Hair follicular keratinocyte (primary cell): ENCODE results near the gene STK17A. TPM values are rescaled to one million over a fixed set of nuclear protein-coding genes. Genes with fewer than 3 reads are reported as not detected.

Experiments
- total RNA-seq: library from RNA; depleted of rRNA; stranded (reverse); fragments of >200 nt; gene quantifications from 2 replicates; pipeline ENCODE4 v1.2.3, GENCODE V29; 2015

STK17A gene
- 88.4 and 98.6 TPM in 2 replicates for total RNA-seq

DNA sequence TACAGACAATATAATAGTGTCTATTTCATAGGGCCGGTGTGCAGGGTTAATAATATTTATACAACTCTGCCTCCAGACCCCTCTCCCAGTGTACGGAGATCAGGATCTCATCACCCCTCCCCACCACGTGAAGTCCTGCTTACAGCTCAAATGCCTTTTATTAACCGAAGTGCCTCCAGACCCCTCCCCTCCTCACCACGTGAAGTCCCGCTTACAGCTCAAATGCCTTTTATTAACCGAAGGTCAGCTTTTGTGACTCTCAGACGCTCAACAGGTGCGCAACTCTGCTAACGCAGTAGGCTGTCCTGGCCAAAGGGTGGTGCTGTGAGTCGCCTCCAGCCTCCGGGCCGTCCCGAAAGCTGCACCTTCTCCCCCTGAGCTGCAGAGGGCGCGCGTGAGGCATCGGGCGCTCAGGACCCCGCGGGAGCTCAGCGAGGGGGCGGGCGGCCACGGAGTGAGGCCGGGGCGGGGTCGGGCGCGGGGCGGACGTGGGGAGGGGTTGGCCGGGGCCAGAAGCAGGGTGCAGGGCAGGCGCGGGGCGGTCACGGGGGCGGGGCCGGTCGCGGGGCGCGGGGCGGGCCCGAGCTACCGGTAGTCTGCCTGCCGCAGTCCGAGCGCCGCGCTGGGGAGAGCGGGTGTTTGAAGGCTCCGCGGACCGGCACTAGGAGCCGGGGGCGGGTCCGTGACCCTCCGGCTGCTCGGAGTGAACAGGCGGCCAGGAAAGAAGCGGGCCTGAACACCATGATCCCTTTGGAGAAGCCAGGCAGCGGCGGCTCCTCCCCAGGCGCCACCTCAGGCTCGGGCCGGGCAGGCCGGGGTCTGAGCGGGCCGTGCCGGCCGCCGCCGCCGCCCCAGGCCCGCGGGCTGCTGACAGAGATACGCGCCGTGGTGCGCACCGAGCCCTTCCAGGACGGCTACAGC, at the start of gene STK17A:
Gene STK17A, plus strand, starts transcription at position 606 of the 921 bp plus-strand sequence. Its CDS starts 136 bp downstream, at position 742.

Other genes starting within 250 kb of the STK17A start
- gene COA1, start 146.4 kb downstream of the STK17A start, total RNA-seq: 40.4 and 70.5 TPM in 2 replicates
- gene BLVRA, start 175.6 kb downstream of the STK17A start, total RNA-seq: 57.1 and 76.1 TPM in 2 replicates